Activated CD4-positive, alpha-beta T cell treated with anti-CD3 and anti-CD28 coated beads for 4 hours (primary cell): Measurements from ENCODE around the gene C5orf22.
A peak's percentile ranks its signal among the peaks of the same experiment; 100 is the strongest.
"Not testable (repeated sequence)": the region's sequence is repeated elsewhere in the genome, so short reads cannot be mapped to it uniquely, and the experiment has no call there.

ENCODE experiments used
- DNase-seq, 2 donors: peaks; one replicate each; pipeline ENCODE4 v3.0.0-alpha.2; 2020

C5orf22 gene

DNA sequence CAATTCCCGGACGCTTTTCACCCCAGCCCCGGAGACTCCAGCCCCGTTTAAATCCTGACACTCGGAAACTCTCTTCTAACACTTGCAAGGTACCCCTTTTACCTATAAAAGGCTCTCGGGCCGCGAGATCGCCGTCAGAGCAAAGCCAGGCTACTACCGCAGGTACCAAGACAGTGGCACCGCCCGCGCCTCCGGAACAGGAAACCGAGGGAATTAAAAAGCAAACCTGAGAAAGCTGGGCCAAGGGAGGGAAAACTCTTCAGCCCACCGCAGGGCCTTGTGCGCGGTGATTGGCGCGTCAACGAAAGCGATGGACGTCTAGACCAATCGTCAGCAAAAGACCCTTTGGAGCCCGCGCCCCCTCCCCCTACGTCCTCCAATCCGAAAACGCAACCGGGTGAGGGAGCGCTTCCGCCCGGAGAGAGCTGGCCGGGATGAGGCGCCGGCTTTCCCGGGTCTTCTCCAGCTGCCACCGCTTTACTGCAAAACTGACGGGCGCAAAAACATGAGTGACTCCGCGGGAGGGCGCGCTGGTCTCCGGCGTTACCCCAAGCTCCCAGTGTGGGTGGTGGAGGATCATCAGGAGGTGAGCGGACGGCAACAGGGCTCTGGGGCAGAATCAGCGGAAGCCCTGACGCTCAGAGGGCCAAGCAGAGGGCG is at the start of gene C5orf22, which contains the start of gene DROSHA:
Gene C5orf22, plus strand, starts transcription at position 414 of the 660 bp plus-strand sequence. Its CDS starts 92 bp downstream, at position 506.
Gene DROSHA, minus strand, starts transcription at position 206 of the 660 bp plus-strand sequence. CDS start 3,034 bp downstream, outside the sequence.
- peak; percentile 89 to 90 for DNase-seq

DNA sequence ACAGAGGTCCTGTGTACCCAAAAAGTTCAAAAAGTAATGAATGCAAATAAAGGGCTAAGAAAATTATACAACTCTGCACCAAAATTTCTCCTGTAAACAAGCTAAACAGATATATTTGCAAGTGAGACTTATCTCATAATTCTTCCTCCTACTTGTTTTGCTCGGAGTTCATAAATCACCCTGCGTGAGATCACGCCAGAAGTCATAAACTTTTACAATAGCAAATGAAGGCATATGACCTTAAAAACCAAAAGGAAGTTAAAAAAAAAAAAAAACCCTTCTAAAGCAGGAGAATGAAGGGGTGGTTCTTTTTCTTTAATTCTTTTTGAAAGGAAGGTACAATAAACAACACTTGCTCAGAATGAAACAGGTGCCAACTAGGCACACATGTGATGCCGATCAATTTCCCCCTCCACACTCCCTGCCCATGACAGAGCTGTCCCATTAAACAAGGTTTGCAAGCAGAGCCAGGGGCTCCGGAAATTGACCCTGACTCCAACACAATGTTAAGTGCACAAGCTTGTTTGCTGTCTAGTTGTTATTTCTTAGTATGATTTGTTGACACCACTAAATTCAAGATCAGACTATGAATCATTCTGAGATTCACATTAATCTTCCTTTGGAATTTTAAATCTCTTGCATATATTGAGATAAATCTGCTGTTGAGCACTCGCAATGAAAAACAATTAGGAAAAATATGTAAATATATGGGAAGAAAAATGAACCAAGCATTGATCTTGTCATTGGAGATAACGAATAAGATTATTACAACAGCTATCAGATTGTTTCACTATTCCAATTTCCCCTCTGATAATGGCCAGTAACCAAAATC is 46.5 kb upstream of the C5orf22 start:
- no peak for DNase-seq

GRCh38 chr5:31486441-31486840 is 45.7 kb upstream of the C5orf22 start:
- DNase-seq = no peak

DNA sequence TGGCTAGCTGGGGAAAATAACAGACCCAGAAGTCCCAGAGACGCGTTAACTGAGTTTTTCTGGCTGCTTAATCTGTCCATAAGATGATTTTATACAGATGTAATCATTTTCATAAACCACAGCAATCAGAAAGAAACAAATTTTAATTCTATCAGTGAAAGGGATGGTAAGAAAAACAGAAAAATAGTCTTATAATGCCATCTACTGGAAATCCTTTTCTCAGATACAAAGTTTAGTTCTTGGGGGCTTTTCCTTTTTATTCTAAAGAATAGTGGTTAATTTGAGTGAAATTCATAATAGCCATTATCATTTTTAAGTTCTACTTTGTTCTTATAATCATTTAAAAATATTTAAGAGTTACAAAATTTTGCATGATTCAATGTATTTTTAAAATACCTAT is 44.6 kb upstream of the C5orf22 start:
- DNase-seq = no peak

- DNase-seq = no peak
Observed at GRCh38 chr5:31492869-31493268, 39.2 kb upstream of the C5orf22 start.

DNA sequence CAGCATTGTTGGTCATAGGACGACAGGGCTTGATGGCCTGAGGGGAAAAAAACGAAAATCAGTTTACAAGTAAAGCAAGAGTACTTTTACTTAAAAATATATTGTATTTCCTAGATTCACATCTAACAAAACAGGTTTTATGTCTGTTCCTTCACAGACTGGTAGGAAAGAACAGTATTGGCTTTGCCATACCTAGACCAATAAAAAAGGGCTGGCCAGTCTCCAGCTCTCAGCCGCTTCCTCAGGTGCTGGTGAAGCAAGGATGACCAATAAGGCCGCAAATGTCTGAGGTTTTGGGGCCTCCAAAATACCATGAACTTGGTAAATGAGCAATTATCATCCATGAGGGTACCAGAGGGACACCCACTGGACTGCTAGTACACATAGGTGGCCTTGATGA is 36.8 kb upstream of the C5orf22 start:
- no peak for DNase-seq

DNA sequence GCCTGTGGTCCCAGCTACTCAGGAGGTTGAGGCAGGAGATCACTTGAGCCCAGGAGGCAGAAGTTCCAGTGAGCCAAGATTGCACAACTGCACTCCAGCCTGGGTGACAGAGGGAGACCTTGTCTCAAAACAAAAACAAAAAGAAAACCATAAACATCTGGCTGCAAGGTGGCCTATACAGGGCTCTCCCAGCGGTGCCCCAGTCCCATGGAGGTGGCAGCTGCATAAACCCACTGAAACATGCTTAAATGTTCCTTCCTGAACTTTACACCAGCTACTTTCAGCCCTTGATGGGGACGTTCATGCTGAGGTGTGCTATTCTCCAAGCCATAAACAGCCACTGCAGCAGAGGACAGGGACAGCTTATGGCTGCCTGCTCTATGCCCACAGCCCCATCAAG is 35.8 kb upstream of the C5orf22 start:
- no peak for DNase-seq

DNA sequence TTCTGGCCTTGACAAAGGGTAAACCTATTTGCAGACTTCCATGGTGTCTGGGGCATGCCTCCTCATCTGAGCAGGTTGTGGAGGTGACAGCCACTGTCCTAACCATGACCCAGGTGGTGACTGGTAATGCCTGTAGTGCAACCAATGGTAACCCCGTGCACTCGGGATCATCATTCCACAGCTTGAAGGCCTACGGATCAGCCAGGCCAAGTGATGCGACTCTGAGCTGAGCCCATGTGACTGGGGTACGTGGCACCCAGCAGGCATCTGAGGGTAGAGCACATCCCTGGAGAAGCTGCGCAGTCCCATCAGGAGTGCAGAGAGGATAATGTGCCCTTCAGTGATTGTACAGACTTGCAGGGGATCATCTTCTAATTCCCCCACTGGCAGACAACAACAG is 35.2 kb upstream of the C5orf22 start:
- no peak for DNase-seq

- DNase-seq = no peak
Observed at GRCh38 chr5:31500256-31500655, 31.8 kb upstream of the C5orf22 start.

DNA sequence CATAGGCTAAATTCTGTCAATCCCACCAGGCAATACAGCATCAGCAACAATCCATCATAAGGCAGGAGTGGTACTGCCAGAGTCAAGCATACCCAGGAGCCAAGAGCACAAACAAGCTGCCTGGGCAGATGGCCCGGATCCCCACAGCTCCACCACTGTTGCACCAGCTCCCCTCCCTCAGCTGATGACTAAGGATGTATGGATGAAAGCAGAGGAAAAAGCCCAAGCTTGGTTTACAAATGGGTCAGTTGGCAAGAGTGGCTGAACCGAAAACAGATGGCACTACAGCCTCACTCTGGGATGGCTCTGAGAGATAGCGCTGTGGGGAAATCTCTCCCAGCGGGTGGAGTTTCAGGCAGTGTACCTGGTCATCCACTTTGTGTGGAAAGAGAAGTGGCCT is 29.6 kb upstream of the C5orf22 start:
- no peak for DNase-seq

GRCh38 chr5:31504529-31504928 is 27.6 kb upstream of the C5orf22 start:
- no peak for DNase-seq

DNA sequence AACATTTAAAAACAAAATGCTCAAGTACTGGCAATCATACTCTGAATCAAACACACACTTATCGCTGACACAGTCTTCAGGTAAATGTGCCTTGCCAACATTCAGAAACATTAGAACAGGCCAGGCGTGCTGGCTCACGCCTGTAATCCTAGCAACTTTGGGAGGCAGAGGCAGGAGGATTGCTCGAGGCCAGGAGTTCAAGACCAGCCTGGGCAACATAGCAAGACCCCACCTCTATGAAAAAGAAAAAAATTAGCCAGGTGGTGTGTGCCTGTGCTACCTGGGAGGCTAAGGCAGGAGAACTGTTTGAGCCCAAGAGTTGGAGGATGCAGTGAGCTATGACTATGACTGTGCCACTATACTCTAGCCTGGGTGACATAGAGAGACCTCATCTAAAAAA is 20.8 kb upstream of the C5orf22 start:
- DNase-seq = no peak

DNA sequence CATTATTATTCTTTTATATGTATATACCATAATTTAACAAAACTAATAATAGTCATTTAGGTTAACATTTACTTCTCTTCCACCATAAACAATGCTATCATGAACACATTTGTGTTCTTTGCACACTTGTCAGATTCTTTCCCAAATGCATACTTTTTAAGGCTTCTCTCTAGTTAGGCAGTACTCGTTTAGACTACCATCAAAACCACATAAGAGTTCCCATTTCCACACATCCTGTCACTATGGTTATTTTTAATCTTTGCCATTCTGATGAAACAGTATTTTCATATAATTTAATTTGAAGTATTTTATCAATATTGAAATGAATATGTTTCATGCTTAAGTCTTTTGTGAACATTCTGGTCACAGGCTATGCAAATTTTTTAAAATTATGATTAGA is 15.3 kb upstream of the C5orf22 start:
- DNase-seq = no peak

DNA sequence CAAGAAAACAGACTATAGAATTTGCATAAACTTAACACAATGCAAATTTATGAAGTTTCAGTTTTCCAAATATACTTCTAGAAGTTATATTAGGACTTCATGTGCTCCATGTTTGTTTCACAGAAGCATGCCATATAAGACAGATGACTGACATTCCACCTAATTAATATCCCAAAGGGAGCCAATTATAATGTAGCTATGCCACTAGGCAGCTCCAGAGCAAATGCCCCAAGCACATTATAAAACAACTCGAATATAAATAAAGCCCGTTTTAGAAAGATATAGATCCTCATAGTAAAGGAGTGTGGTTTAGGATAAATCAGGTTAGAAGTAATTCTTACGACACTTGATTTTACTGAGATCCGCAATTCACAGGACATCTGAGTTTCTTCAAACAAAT is 9.1 kb upstream of the C5orf22 start:
- DNase-seq = no peak

- DNase-seq = no peak
Observed at GRCh38 chr5:31530541-31531265, 1.4 kb upstream of the C5orf22 start.

- peak in 1 of 2 donors; percentile 16 for DNase-seq
Observed at GRCh38 chr5:31531543-31531887, 586 bp upstream of the C5orf22 start.

GRCh38 chr5:31534527-31535046 is 2.5 kb downstream of the C5orf22 start:
- no peak for DNase-seq

DNA sequence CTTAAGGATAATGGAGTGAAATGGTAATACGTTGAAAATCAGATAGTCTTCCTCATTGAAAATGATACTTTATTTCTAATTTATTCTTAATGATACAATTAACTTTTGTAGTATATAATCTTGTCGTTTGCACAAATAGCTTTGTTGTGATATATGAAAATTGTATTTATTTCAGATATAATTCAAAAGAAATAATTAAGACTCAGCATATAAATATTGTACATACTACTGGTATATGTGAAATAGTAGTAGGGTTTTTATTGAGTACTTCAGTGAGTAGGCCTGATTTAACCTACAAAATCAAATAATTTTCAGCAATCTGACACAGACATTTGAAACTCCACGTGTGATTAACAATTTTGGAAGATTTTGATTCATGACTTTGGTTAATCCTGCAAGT is 4.8 kb downstream of the C5orf22 start:
- no peak for DNase-seq

DNA sequence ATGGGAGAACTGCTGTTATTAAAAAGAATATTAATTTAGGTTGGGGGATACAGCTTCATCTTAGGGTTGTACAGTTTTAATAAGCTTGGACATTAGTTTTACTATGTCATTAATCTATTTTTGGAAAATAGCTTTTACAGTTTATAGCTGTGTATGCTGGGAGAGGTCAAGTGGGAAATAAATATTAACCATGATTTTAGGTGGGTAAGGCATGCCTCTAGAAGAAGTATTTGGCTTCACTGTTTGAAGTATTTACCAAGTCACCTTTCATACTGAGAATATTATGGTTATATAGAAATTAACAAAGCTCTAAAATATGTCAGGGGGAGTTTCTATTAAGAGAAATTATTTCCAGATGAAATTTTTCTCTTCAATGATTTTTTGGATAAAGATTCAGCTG is 5.2 kb downstream of the C5orf22 start:
- no peak for DNase-seq

DNA sequence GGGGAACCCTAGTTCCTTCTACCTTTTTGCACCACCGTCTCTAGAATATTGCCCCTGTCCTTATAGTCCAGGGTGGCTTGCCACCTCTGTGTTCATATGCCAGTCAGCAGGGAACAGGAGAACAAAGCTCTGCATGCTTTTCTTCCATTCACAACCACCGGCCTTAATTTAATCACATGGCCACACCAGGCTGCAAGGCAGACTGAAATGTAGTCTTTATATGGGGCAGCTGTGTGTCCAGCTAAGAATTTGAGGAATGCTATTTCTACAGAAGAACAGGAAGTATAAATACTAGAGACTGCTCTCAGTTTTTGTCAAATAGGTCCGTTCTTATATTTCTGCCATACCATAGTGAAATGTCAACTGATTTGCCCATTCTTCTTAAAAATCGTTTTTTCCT is 5.8 kb downstream of the C5orf22 start:
- no peak for DNase-seq

- DNase-seq = not testable (repeated sequence)
Observed at GRCh38 chr5:31549114-31549513, 17.0 kb downstream of the C5orf22 start.

DNA sequence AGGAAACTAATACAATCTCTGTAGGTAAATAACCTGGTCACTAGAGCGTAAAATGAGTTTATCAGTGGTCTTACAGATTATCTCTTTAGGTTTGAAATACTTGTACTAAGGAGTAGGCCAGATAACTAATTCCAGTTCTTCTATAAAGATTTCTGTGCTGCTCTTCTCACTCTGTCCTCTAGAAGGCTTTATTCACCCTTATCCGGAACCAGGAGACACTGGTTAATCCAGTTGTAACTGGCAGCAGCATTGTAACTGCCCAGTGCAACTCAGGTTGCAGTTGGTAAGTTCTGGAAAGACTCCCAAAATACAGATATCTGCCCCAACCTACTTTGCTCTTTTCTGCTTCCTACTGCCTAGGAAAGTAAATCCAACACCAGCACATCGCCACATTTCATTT is 19.8 kb downstream of the C5orf22 start:
- DNase-seq = no peak

DNA sequence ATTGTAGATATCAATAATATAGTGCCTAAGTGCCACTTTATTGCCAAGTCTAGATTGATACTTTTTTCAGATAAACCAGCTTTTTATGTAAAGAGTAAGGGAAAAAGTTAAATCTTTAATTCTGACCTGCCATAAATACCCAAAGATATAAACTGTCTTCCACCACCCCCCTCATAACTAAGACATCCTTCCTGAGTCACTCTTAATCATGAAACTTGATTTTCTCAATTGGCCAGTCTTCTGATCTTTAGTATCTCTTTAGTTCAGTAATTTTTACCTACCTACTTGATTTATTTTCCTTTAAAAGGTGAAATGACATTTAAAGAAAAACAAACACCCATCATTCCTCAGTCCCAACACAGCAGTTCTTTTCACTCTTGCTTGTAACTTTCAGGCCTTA is 21.8 kb downstream of the C5orf22 start:
- DNase-seq = no peak

GRCh38 chr5:31554552-31554951 is 22.5 kb downstream of the C5orf22 start:
- DNase-seq = no peak
